GM21717 (cell line): ENCODE measurements around the gene GUCA2B.

Experiments
- ATAC-seq: cut with Tn5 transposase; IDR thresholded peaks from one replicate; pipeline ENCODE4 v1.9.1; 2021; ENCODE audit warnings: mild to moderate bottlenecking, moderate library complexity; ENCODE audit not compliant: unreplicated experiment

Gene GUCA2B

GRCh38 chr1:42152907-42153600 lies at the start of gene GUCA2B:
Gene GUCA2B, plus strand, starts transcription at chr1:42153410. Its CDS starts 41 bp downstream, at chr1:42153451.
- no peak for ATAC-seq

GRCh38 chr1:42105025-42105424 lies 48.2 kb upstream of the GUCA2B start:
- ATAC-seq, result no peak

GRCh38 chr1:42108309-42108708 lies 44.9 kb upstream of the GUCA2B start:
- no peak for ATAC-seq

GRCh38 chr1:42109600-42109999 lies 43.6 kb upstream of the GUCA2B start:
- no peak for ATAC-seq

- ATAC-seq, result no peak
Measured at GRCh38 chr1:42114229-42114628, 39.0 kb upstream of the GUCA2B start.

- ATAC-seq, result no peak
Measured at GRCh38 chr1:42117214-42117613, 36.0 kb upstream of the GUCA2B start.

GRCh38 chr1:42118125-42118524 lies 35.1 kb upstream of the GUCA2B start:
- ATAC-seq, result no peak

GRCh38 chr1:42122408-42122807 lies 30.8 kb upstream of the GUCA2B start:
- ATAC-seq, result no peak

GRCh38 chr1:42125552-42125951 lies 27.7 kb upstream of the GUCA2B start:
- no peak for ATAC-seq

- ATAC-seq, result no peak
Measured at GRCh38 chr1:42127767-42128166, 25.4 kb upstream of the GUCA2B start.

GRCh38 chr1:42128499-42128898 lies 24.7 kb upstream of the GUCA2B start:
- ATAC-seq, result no peak

- ATAC-seq, result no peak
Measured at GRCh38 chr1:42128964-42129363, 24.2 kb upstream of the GUCA2B start.

GRCh38 chr1:42130061-42130660 lies 23.0 kb upstream of the GUCA2B start:
- ATAC-seq, result no peak

- no peak for ATAC-seq
Measured at GRCh38 chr1:42133390-42133789, 19.8 kb upstream of the GUCA2B start.

- ATAC-seq, result no peak
Measured at GRCh38 chr1:42133809-42134526, 19.2 kb upstream of the GUCA2B start.

- ATAC-seq, result no peak
Measured at GRCh38 chr1:42135426-42135825, 17.8 kb upstream of the GUCA2B start.

GRCh38 chr1:42136466-42136865 lies 16.7 kb upstream of the GUCA2B start:
- ATAC-seq, result no peak

- no peak for ATAC-seq
Measured at GRCh38 chr1:42137766-42138165, 15.4 kb upstream of the GUCA2B start.

- no peak for ATAC-seq
Measured at GRCh38 chr1:42138586-42138985, 14.6 kb upstream of the GUCA2B start.

GRCh38 chr1:42139444-42139843 lies 13.8 kb upstream of the GUCA2B start:
- ATAC-seq, result no peak

GRCh38 chr1:42140191-42140590 lies 13.0 kb upstream of the GUCA2B start:
- ATAC-seq, result no peak

GRCh38 chr1:42141978-42142377 lies 11.2 kb upstream of the GUCA2B start:
- no peak for ATAC-seq
